HG02678 (cell line): ENCODE measurements around the gene PCDH9.

Source experiments
- ATAC-seq: cut with Tn5 transposase; IDR thresholded peaks from one replicate; pipeline ENCODE4 v1.9.1; 2021; ENCODE audit warnings: mild to moderate bottlenecking, moderate library complexity; ENCODE audit not compliant: unreplicated experiment

Gene PCDH9

DNA sequence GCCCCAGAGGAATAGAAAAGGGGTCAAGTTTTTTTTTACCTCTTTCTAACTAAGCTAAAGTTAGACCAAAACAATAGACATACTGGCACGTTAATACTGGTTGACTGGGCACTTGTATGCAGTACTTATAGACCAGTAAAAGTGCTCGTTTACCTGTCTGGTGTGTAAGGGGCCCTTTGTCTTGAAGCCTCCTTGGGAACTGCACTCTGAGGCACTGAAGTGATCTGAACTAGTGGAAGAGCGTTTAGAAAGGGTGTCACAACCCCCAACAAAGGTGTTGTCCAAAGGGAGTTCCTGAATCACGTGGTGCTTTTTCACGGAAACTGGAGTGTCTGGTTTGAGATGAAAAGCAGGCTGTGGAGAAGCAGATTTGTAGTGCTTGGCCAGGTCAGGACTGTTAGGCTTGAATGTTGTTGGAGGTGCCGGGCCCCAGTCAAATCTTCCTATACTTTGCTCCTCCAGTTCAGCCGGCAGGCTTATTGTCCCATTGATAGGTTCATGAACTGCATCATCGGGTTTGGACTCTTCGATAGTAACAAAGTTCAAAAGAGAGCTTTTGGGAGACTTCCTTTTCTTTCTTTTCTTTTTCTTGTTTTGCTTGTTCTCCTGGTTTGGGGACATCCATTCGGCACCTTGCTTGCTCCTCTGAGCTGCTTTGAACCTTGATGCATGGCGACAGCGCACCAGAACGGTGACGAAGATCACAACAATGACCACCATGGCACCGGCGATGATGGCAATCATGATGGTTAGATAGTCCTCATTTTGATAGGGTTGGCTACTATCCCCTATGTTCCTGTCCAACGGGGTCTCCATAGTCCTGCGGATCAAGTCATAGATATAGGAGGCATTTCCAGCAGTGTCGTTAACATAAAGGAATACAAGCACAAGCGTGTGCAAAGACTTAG, 4.6 kb downstream of the PCDH9 start:
- no peak for ATAC-seq

DNA sequence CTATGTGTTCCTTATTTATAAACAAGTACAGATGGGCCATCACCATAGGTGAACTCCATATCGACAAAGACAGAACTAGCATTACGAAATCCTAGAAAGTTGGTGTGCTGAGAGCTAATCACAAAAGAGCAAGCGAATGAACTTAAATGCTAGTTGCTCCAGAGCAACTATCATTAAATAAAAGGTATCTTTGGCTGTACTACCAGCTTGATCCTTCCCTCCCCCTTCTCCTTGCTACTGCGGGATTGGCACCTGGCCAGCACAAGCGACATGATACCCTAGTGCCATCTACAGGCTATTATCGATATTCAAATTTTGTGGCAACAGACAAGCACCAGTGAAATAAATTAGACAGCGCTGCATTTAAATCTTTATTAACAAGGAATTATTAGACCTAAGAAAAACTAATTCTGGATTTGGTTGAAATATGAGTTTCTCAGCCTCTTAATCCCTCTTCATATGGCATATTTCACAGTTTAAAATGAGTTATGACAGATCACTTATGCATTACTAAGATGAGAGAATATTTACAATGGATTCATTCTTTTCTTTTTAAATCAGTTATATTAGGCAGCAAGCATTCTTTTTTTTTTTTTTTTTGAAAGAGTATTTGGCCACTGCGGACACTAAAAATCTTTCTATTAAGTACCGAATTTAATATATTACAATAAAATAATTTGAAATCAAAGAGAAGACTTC, 5.8 kb downstream of the PCDH9 start:
- ATAC-seq = peak; percentile 64

- ATAC-seq = no peak
Measured at GRCh38 chr13:67223742-67224141, 6.4 kb downstream of the PCDH9 start.

DNA sequence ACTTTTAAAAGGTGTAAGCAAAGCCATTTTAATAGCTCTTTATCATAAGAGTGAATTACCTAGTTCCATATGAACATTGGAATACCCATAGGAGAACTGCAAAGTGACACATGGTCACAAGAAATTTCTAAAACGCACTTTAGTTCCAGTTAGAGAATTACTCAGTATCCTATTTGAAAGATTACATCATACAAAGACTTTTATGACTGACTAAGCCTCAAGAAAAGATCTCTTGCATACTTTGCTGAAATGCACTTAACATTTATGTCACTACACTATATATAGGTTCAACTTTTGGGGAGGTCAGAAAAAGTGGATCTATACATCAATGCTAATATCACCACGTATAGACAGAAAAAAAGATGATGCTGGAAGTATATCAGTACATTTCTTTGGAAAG, 7.1 kb downstream of the PCDH9 start:
- ATAC-seq = no peak

DNA sequence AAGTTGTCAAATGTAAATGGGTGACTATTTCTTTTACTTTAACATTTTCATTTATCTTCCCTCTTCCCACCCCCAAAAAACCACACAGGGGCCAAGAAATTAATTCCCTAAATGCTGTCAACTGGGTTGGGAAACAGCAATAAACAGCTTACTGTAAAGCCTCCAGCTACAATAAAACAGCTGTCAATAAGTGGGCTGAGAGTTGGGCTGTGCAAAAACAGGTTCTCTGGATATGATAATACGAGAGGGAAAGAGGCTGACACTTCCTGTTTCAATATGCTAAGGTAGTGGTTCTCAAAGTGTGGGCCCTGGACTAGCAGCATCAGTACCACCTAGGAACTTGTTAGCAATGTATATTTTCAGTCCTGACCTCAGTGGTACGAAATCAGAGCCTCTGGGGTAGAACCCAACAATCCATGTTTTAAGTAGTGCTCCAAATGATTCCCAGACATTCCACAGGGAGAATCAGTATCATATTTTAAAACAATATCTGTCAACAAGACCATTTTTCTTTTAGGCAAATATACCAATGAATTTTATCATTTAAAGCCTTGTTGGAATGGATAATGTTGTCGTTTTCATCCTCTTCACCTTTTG, 8.4 kb downstream of the PCDH9 start:
- peak; percentile 69 for ATAC-seq

- ATAC-seq = no peak
Measured at GRCh38 chr13:67219113-67219512, 11.0 kb downstream of the PCDH9 start.

GRCh38 chr13:67217880-67218279, 12.3 kb downstream of the PCDH9 start:
- no peak for ATAC-seq

DNA sequence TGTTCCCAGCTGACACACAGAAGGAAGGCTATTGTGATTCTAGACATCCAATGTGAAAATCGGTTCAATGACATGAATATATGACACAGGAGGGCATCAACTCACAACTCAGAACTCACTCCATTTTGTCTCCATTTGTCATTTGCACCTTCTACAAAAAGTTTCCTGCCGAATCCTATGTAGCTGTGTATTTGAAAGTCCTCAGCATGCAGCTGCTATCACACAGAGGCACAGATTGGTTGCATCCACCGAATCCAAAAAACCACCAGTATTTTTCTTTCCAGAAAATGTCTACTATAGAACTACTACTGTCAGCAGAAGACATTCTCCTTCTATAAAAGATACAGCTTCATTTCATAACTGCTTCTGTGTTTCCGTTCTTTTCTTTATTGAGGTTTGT, 13.3 kb downstream of the PCDH9 start:
- no peak for ATAC-seq

- no peak for ATAC-seq
Measured at GRCh38 chr13:67210208-67210607, 19.9 kb downstream of the PCDH9 start.

GRCh38 chr13:67208552-67208951, 21.6 kb downstream of the PCDH9 start:
- ATAC-seq = no peak

GRCh38 chr13:67204764-67205163, 25.4 kb downstream of the PCDH9 start:
- ATAC-seq = no peak

GRCh38 chr13:67200605-67201004, 29.5 kb downstream of the PCDH9 start:
- no peak for ATAC-seq

DNA sequence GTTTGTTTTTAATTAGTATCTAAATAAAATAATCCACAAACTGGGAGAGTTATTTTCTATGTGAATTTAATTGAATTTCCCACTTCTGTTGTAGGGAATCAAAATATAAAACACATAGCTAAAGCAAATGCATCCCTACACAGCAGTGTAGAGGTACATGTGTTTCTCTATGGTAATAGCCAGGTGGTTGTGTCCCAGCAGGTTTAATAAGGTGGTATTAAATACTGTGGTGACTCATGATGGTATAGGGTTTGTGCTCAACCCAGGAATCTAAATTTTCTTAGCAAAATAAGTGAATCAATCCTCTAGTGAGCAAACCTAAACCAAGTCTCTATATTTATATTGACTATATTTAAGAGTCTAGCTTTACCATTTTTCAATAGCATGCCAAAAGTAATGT, 30.0 kb downstream of the PCDH9 start:
- ATAC-seq = no peak

- no peak for ATAC-seq
Measured at GRCh38 chr13:67197704-67198103, 32.4 kb downstream of the PCDH9 start.

DNA sequence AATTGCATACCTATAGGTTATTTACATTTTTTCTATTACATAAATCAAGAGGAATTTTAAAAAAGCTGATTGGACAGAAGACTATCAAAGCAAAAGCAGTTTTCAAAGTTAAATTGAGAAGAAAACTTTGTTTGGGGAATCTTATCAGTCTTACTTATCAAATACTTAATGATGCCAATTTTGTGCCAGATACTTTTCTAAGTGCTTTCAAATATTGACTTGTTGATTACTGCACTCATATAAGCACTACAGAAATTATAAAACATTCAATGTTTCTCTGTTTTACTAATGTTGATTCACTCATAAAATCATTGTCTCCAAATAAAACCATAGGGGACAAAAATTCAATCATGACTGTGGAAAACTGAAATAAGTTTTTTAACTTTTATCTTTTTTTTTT, 36.2 kb downstream of the PCDH9 start:
- ATAC-seq = no peak

DNA sequence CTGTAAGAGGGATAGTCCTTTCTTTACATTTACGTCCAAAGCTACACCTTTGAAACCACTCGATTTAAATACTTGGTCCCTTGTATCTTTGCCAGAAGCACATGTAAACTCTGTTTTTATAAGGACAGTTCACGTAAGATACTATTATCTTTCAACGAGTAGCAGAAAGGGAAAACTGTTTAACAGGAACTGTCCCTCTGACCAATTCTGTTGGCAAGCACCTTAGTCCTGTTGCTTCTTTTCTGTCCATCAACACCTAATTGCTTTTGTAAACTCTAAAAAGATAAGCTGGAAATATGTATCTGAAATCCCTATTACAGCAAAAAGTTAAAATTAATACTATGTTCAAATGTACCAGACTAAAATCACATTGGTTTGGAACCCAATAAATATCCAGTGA, 37.4 kb downstream of the PCDH9 start:
- ATAC-seq = no peak

- ATAC-seq = no peak
Measured at GRCh38 chr13:67186995-67187569, 43.1 kb downstream of the PCDH9 start.

GRCh38 chr13:67184247-67184646, 45.9 kb downstream of the PCDH9 start:
- no peak for ATAC-seq

DNA sequence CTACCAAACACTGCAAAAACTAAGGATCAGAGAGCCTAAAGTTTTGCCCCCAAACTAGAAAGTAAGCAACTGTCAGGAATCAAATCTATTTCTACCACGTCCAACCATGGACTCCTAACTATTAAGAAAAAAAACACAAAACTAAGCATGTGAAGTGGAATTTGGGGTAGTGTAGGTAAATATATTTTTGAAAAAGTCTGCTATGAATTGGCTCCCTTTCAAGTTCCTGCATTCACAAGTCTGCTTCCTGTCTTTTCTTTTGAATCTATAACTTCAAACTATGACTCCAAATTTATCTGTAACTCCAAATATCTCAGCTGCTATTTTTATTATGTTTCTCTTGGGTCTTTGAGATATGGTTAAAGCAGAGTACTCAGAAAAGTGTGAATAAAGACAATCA, 47.0 kb downstream of the PCDH9 start:
- ATAC-seq = no peak

DNA sequence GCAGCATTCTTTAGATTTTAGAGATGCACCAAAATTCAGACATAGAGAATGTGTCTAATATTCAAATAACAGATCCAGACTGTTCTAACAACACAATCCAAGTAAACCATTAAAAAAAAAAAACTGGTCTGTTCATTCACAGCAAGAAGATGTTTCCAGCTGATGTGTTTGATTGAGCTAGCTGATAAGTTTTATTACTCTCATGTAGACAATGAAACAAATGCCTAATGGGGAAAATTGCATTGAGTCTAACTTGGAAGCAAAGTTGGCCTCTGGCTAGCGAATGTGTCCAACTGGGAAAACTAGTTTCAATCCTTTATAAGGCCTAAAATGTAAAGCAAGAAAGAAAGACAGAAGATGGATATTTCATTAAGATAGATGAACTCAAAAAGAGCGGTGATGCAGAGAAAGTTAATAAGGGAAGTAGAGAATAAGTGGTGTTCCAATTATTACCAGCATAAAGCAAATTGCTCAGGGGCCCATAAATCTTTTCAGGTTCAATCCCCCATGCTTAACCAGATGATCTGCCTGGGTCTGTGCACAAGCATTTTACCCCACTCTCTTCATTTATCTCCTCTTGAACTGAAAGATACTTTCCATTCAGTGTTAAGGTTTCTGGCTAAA, 54.2 kb downstream of the PCDH9 start:
- no peak for ATAC-seq

- ATAC-seq = no peak
Measured at GRCh38 chr13:67168384-67168783, 61.8 kb downstream of the PCDH9 start.
